SK-N-SH treated with all-trans-retinoic acid at 6 μM for 48 hours (cell line): ENCODE results near the gene BCKDHA.

ENCODE experiments used
- ARNTL ChIP-seq: fragments of 450-650 bp; formaldehyde crosslinking; IDR thresholded peaks from 2 replicates; pipeline ENCODE4 v1.5.0; 2020; ENCODE audit warnings: low read depth, mild to moderate bottlenecking, moderate library complexity, borderline replicate concordance
- CSDC2 ChIP-seq: fragments of 250-450 bp; sonication (Bioruptor Pico); IDR thresholded peaks from 2 replicates; pipeline ENCODE4 v1.5.0; 2020; ENCODE audit warnings: mild to moderate bottlenecking, moderate library complexity
- OSR1 ChIP-seq: fragments of 250-450 bp; sonication (Bioruptor Pico); IDR thresholded peaks from 2 replicates; pipeline ENCODE4 v1.8.0; 2022; ENCODE audit warnings: moderate library complexity, mild to moderate bottlenecking, inconsistent platforms
- TCF4 ChIP-seq: fragments of 250-450 bp; sonication (Bioruptor Pico); IDR thresholded peaks from 2 replicates; pipeline ENCODE4 v1.8.0; 2021; ENCODE audit warnings: mild to moderate bottlenecking, moderate library complexity, borderline replicate concordance
- TOX ChIP-seq: fragments of 250-450 bp; sonication (Bioruptor Pico); IDR thresholded peaks from 2 replicates; pipeline ENCODE4 v1.8.0; 2021; ENCODE audit warnings: mild to moderate bottlenecking, moderate library complexity, borderline replicate concordance
- ZC3H10 ChIP-seq: fragments of 250-450 bp; sonication (Bioruptor Pico); IDR thresholded peaks from 2 replicates; pipeline ENCODE4 v1.5.1; 2021; ENCODE audit warnings: mild to moderate bottlenecking, moderate library complexity
- ZFP3 ChIP-seq: fragments of 250-450 bp; sonication (Bioruptor Pico); IDR thresholded peaks from 2 replicates; pipeline ENCODE4 v1.5.0; 2020; ENCODE audit warnings: mild to moderate bottlenecking, moderate library complexity
- ZNF70 ChIP-seq: fragments of 450-650 bp; formaldehyde crosslinking; IDR thresholded peaks from 2 replicates; pipeline ENCODE4 v1.5.0; 2020; ENCODE audit warnings: mild to moderate bottlenecking, moderate library complexity
- TF ChIP-seq, protein P1 (sequence below): fragments of 250-450 bp; sonication (Bioruptor Pico); IDR thresholded peaks from 2 replicates; pipeline ENCODE4 v1.5.1; 2020; ENCODE audit warnings: low read depth, mild to moderate bottlenecking, moderate library complexity

GRCh38 chr19:41428481-41428859 lies 30.9 kb downstream of the BCKDHA start:
- TF ChIP-seq, protein P1, sequence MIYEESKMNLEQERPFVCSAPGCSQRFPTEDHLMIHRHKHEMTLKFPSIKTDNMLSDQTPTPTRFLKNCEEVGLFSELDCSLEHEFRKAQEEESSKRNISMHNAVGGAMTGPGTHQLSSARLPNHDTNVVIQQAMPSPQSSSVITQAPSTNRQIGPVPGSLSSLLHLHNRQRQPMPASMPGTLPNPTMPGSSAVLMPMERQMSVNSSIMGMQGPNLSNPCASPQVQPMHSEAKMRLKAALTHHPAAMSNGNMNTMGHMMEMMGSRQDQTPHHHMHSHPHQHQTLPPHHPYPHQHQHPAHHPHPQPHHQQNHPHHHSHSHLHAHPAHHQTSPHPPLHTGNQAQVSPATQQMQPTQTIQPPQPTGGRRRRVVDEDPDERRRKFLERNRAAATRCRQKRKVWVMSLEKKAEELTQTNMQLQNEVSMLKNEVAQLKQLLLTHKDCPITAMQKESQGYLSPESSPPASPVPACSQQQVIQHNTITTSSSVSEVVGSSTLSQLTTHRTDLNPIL (CRISPR knock-in tag), result no peak
- TF ChIP-seq ZFP3, result no peak
- TF ChIP-seq ZC3H10 (CRISPR knock-in tag), result no peak
- TF ChIP-seq TCF4, result no peak
- TF ChIP-seq ZNF70 (CRISPR knock-in tag), result no peak
- TF ChIP-seq ARNTL (CRISPR knock-in tag), result no peak
- no peak for TF ChIP-seq OSR1
- TF ChIP-seq TOX, result no peak
- TF ChIP-seq CSDC2 (CRISPR knock-in tag), result no peak
